Stimulated activated CD4-positive, alpha-beta T cell treated with anti-CD3 and anti-CD28 coated beads, Interleukin-15, amount 100 ng/mL, for 1 hour (primary cell): ENCODE data around the gene YBX3.
"Not testable (repeated sequence)": the region's sequence is repeated elsewhere in the genome, so short reads cannot be mapped to it uniquely, and the experiment has no call there.

Experiments
- DNase-seq, 2 donors: peaks; one replicate each; pipeline ENCODE4 v3.0.0-alpha.2; 2020; ENCODE audit warnings: low read depth in 1 of 2, low spot score in 1 of 2

YBX3 gene

DNA sequence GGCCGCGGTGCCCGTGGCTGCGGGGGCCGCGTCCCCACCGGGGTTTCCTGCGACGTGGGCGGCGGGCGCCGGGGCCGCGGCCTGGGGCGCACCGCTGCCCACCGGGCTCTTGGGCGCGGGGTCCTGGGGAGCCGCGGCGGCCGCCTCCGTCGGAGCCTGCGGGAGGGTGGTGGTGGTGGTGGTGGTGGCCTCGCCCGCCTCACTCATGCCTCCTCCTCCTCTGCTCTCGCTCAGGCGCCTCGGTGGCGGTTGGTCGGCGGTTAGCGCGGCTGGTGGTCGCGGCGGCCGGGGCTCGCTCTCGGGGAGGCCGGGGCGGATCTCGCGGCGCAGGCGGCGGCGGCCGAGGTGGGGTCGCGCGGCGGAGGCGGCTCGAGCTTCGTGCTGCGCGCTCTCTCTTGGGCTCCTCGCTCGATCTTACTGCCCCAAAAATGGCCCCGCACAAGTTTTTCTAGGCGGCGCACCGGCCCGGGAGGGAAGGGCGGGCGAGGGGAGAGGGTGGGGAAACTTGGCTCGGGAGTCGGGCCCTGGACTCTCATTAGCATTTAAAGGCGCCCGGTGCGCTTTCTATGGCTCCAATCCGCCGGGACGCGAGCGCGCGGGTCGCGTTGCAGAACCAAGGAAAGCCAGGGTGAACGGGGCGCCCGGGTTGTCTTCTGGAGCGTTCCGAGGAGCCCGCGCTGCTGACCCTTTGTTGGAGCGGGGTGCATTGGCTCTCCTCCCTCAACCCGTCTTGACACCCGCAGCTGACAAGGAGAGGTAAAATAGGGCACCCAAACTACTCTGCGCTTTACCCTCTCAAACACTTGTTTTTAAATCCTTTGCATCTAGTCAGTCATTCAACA is at the start of gene YBX3:
TSS of gene YBX3 (minus strand) at position 419 of the 842 bp plus-strand sequence. CDS start at position 207, 212 bp downstream.
- peak in 1 of 2 donors; percentile 37 for DNase-seq

DNA sequence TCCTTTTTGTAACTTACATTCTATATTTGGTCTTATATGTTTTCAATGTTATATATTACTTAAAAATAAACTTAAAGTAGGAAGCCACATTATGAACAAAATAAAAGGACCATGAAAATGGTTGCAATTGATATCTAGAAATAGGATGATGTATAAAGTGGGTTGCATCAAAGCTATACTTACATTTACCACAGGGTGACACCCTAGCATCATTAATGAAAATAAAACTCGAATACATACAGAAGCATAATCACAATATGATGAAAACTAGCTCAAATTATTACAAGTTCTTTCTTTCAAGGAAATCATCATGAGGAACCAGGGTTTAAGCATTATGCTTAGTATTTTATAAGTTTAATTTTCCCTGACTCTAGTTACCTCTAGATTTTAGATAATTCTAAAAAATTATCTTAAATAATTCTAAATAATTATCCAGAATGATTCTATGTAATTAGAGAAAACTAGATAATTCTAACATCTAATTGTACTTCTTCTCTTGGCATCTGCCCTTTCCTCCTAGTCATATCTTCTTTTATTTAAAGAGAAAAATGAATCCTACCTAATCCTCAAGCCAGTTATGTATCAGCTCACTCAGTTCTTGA is 48.1 kb upstream of the YBX3 start:
- DNase-seq = no peak

DNA sequence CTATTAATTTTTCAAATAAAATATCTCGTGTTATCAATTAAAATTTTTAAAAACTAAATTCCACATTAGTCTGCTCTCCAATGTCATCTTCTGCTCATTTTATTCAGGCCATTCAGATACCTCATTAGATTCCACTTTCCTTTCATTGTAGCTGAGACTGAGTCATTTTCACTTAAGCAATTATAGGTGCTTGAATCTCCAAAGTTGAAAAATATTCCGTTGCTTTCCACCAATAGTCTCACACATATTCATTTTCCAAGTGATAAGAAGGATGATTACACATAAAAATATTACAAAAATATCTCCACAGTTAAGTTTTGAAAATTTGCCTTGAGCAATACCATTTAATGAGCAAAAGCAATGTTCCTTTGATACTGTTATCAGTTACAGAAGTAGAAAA is 36.5 kb upstream of the YBX3 start:
- DNase-seq = no peak

DNA sequence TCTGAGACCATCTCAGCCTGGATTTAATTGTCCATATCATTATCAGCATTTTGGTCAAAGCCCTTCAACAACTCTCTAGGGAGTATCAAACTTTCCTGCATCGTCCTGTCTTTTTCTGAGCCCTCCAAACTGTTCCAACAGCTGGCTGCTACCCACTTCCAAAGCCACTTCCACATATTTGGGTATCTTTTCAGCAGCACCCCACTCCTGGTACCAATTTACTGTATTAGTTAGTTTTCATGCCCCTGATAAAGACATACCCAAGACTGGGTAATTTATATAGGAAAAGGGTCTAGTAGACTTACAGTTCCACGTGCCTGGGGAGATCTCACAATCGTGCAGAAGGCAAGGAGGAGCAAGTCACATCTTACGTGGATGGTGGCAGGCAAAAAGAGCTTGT is 33.1 kb upstream of the YBX3 start:
- no peak for DNase-seq

- DNase-seq = no peak
These were observed 29.9 kb upstream of the YBX3 start for GRCh38 chr12:10753059-10753458.

GRCh38 chr12:10750385-10750727 is 27.2 kb upstream of the YBX3 start:
- no peak for DNase-seq

DNA sequence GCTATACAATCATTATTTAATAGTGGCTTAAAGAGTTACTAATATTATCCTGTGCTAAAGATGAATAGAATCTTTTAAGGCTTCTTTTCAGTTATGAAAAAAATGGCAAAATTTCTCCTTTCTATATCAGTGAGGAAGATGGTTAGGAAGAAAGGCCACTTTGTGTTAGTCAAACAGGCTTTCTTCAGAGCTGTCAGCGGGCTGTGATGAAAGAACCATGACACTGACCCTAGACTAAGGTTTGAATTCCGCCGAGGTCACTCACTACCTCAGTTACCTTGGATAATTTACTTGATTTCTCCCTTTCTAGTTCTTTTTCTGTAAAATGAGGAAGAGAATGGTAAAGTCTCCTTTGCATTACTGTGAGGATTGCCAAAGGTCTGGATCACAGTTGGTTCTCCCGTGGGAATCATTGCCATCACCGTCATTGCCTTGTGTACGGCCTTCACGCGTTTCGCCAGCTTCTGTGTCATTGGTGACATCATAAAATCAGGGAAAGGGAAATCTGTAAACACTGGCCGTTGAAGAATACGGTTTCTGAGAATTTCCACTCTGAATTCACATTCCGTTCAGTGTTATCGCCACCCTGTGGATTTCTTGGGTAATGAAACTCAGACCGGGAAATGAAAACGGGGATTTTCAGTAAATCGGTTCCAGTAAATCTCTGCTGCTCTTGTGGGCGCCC is 26.7 kb upstream of the YBX3 start:
- peak; percentile 13 to 25 for DNase-seq

- no peak for DNase-seq
These were observed 24.6 kb upstream of the YBX3 start for GRCh38 chr12:10747730-10748129.

GRCh38 chr12:10743420-10743819 is 20.3 kb upstream of the YBX3 start:
- DNase-seq = not testable (repeated sequence)

DNA sequence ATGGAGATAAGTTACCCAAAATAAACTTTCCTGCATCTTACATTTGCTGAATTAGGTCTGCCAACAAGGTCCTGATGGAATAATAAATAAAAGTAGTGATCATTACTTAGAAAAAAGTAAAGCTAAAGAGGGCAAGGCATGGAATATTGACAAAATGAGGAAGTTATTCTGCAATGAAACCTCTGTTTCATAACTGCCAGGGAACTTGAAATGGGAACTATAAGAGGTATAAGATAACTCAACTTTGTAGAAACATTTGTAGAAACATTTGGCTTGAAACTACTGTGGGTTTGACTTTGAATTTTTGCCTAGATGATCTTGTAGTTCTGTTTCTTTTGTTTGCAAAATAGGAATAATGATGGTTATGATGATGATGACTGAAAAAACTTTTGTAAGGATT is 18.7 kb upstream of the YBX3 start:
- DNase-seq = no peak

GRCh38 chr12:10740182-10740581 is 17.1 kb upstream of the YBX3 start:
- no peak for DNase-seq

DNA sequence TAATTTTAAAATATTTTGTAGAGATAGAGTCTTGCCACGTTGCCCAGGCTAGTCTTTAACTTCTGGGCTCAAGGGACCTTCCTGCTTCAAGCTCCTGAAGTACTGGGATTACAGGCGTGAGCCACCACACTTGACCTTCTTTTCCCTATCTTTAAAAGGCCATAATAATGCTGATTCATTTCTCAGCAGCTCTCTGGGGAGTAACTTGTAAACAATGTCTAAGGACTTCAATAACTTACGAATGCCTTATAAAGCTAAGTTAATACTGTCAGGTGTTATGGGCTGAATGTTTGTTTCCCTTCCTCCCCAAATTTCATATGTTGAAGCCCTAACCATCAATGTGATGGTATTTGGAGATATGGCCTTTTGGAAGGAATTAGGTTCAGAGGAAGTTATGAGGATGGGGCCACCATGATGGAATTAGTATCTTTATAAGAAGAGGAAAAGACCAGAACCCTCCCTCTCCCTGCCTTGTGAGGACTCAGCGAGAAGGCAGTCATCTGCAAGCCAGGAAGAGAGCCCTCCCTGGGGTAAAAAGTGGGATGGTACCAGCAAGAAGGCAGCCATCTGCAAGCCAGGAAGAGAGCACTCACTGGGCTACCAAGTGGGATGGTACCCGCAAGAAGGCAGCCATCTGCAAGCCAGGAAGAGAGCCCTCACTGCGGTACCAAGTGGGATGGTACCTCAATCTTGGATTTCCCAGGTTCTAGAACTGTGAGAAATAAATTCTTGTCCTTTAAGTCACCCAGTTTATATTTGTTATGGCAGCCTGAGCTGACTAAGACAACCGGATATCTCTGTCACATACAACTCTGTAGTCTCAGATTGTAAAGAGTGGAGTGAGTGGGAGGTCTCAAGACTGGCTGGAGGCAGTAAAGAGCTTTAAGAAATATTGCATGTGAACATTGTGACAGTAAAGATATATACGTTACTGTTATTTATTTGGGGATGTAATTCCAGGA is 16.3 kb upstream of the YBX3 start:
- DNase-seq = no peak

DNA sequence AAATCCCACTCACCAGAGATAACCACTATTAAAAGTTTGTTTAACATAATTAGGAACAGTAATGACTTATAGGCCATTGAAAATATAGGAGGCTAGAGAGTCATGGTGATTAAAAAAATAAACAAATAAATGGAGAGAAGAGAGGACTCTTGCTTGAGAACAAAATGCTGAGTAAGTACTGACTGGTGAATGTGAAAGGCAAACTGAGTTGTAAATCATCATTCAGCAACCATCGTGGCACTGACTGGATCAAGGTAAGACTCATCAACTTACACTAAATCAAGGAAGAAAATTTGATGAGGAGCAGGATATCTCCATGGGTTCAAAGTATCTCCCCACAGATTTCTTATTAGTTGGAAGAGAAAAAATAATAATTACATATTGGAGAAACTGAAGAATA is 14.1 kb upstream of the YBX3 start:
- DNase-seq = no peak

GRCh38 chr12:10736463-10736862 is 13.3 kb upstream of the YBX3 start:
- DNase-seq = no peak

- no peak for DNase-seq
These were observed 12.3 kb upstream of the YBX3 start for GRCh38 chr12:10735428-10735827.

DNA sequence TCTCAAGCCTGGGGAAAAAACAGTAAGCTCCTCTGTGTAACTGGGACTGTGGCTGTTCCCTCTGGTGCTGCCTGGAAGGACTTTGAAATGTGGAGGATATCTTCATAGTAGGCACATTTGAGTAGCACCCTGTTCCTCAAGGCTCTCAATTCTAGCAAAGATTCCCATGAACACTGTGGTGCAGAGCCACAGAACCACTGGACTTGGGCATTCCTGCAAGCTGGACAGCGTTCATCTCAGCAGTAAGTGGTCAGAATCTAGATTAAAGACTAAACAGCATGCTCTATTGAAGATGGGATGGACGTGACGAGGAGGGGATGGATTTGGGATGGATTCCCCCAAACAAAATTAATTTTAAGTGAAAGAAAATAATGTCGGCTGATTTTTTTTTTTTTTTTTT is 9.4 kb upstream of the YBX3 start:
- DNase-seq = no peak

GRCh38 chr12:10732066-10732465 is 8.9 kb upstream of the YBX3 start:
- DNase-seq = no peak

- DNase-seq = no peak
These were observed 7.4 kb upstream of the YBX3 start for GRCh38 chr12:10730559-10730958.

GRCh38 chr12:10728091-10728490 is 5.0 kb upstream of the YBX3 start:
- DNase-seq = no peak

GRCh38 chr12:10726945-10727344 is 3.8 kb upstream of the YBX3 start:
- DNase-seq = no peak

DNA sequence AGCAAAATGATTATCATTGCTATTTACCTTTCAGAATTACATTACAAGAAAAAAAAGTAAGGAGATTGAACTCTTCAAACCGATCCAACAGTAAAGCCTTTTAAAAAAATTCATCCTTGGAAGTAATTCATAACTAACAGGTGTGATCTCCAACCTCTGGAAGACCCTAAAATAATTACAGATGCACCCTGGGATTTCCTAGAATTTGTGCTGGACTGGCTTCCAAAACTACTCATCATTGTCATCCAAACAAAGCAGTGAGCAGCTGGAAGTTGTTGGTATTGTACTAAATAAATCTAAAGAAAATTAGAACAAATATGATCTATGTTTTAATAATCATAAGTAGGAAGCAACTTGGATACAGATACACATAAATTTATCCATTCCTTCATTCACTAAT is 1.9 kb upstream of the YBX3 start:
- DNase-seq = no peak
